Measurements from ENCODE around the gene PIGL.

Gene PIGL

DNA sequence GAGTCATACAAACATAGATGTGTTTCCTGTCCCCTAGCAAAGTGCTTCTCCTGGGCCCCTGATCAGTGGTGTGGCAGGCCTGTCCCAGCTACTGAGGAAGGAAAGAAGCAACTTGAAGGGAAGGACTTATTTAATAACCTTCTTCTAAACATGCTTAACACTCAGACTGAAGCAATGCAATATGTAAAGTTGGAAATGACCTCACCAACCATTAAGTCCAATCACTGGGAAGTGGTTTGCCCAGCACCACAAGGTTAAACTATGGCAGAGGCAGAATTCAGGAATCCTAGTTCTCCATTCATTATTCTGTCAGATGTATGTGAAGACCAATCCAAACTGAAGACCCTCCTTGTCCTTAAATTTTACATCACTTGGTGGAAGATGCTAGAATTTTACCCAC lies 97.2 kb downstream of the PIGL start:
- H3K36me3 ChIP-seq: peaks cover 13 to 46% (median 26%) of the 10 kb centered on the region in 11 experiments; a peak in 20 of 22 replicates
- peaks cover 0 to 30% (median 17%) of the 10 kb centered on the region in 10 experiments; a peak in 16 of 20 replicates for H3K4me1 ChIP-seq
- no peak overlapping the region for H3K27ac ChIP-seq
- peaks cover 9 to 26% (median 16%) of the 10 kb centered on the region in 11 experiments; a peak in 21 of 22 replicates for H3K9me3 ChIP-seq (replicated peaks in 1 of 11)
- H4K20me1 ChIP-seq: peaks cover 0 to 16% (median 0%) of the 10 kb centered on the region in 11 experiments; a peak in 9 of 22 replicates
- H3K4me2 ChIP-seq: peak overlapping the region in 6 of 11 experiments; percentile 54 to 77 (median 67); a peak in 12 of 22 replicates
- H3K27me3 ChIP-seq: peaks cover 0 to 18% (median 12%) of the 10 kb centered on the region in 11 experiments; a peak in 12 of 22 replicates
- no peak for TF ChIP-seq Cebpa-rat (IDR thresholded peaks at IDR 0.05)
- H3K4me3 ChIP-seq: no peak overlapping the region
- H3K9ac ChIP-seq: no peak overlapping the region

DNA sequence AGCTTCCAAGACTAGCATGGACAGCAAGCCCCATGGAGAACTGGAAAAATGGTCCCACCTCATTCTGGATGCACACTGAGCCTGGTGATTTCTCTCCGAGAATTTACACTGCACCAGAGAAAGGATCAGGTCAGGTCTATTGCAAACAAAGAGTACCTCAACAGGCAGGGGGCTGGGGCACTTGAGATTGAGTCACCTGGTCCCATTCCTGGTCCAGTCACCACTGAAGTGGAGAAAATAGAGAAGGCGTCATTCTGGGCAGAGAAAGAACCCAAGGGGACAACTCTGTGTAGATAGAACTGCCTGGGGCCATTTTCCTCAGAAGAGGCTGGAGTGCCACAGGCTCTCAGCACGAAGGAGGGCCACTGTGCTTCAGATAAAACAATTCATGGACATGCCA lies 97.8 kb downstream of the PIGL start:
- peaks cover 9 to 26% (median 17%) of the 10 kb centered on the region in 11 experiments; a peak in 21 of 22 replicates for H3K9me3 ChIP-seq (replicated peaks in 1 of 11)
- peaks cover 0 to 30% (median 17%) of the 10 kb centered on the region in 10 experiments; a peak in 16 of 20 replicates for H3K4me1 ChIP-seq
- TF ChIP-seq Cebpa-rat (IDR thresholded peaks at IDR 0.05): no peak
- H3K4me3 ChIP-seq: no peak overlapping the region
- H3K36me3 ChIP-seq: peaks cover 14 to 45% (median 27%) of the 10 kb centered on the region in 11 experiments; a peak in 20 of 22 replicates
- H4K20me1 ChIP-seq: peaks cover 0 to 16% (median 0%) of the 10 kb centered on the region in 11 experiments; a peak in 9 of 22 replicates
- H3K9ac ChIP-seq: no peak overlapping the region
- peaks cover 0 to 18% (median 12%) of the 10 kb centered on the region in 11 experiments; a peak in 12 of 22 replicates for H3K27me3 ChIP-seq
- no peak overlapping the region for H3K27ac ChIP-seq
- peak overlapping the region in 5 of 11 experiments; percentile 1 to 77 (median 64); a peak in 6 of 22 replicates for H3K4me2 ChIP-seq

DNA sequence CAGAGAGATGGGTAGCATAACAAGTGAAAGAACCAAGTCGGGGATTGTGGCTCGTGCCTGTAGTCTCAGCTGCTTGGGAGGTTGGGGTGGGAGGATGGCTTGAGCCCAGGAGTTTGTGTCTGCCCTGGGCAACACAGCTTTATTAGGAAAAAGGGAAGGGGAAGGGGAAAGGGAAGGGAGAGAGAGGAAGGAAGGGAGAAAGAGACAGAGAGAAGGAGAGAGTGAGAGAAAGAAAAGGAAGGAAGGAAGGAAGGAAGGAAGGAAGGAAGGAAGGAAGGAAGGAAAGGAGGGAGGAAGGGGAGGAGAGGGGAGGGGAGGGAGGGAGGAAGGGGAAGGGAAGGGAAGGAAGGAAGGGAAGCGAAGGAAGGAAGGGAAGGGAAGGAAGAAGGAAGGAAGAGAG lies 103.0 kb downstream of the PIGL start:
- no peak for TF ChIP-seq Cebpa-rat (IDR thresholded peaks at IDR 0.05)
- Histone ChIP-seq H3K9ac (no peak overlapping the region), H3K36me3 (peaks cover 6 to 80% (median 35%) of the 10 kb centered on the region in 11 experiments; a peak in 19 of 22 replicates), H4K20me1 (no peaks in the 10 kb centered on the region; a peak in 2 of 22 replicates), H3K27ac (no peak overlapping the region), H3K4me2 (no peak overlapping the region), H3K9me3 (replicated peaks in 1 of 11) (peaks cover 0 to 6% (median 0%) of the 10 kb centered on the region in 11 experiments; a peak in 3 of 22 replicates), H3K27me3 (peaks cover 0 to 11% (median 3%) of the 10 kb centered on the region in 11 experiments; a peak in 7 of 22 replicates), H3K4me3 (no peak overlapping the region), H3K4me1 (peaks cover 0 to 19% (median 0%) of the 10 kb centered on the region in 10 experiments; a peak in 5 of 20 replicates)

DNA sequence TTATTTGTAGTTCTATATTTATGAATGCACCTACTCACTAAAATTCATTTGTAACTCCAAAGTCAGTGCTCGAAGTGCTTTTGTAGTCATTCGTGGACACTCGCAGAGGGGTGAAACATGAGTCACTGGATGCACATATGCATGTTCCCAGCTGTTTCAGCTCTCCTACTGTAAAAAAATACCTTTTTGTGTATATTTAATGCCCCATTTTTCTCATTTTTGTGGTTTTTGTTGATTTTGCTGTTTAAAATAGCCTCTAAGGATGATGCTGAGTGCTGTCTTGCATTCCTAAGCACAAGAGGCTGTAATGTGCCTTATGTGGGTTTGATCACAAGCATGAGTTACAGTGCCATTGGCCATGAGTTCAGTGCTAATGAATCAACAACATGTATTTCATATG lies 105.6 kb downstream of the PIGL start:
- Histone ChIP-seq H3K27ac (no peak overlapping the region), H3K4me3 (no peak overlapping the region), H3K4me2 (no peak overlapping the region), H4K20me1 (no peaks in the 10 kb centered on the region), H3K4me1 (peaks cover 0 to 16% (median 0%) of the 10 kb centered on the region in 10 experiments; a peak in 4 of 20 replicates), H3K27me3 (no peaks in the 10 kb centered on the region), H3K9me3 (replicated peaks in 1 of 11) (peaks cover 0 to 6% (median 0%) of the 10 kb centered on the region in 11 experiments; a peak in 2 of 22 replicates), H3K36me3 (peaks cover 20 to 90% (median 41%) of the 10 kb centered on the region in 11 experiments), H3K9ac (no peak overlapping the region)
- no peak for TF ChIP-seq Cebpa-rat (IDR thresholded peaks at IDR 0.05)

DNA sequence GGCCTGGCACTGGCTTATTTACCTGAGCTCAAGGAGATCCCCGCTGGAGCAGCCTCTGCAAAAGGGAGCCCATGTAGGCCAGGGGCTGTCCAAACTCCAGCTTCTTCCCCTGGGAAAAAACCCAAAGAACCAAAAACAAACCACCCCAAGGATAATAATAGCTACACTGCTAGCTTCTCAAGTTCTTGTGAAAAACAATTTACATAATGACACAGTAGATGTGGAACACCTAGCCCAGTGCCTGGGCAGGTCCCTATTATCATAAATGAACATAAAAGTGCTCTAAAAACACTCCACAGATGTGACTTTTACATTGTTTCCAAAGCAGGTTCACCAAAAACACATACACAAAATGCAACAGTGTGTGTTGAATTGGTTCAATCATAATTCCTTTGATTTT lies 109.0 kb downstream of the PIGL start:
- no peak overlapping the region for H3K4me3 ChIP-seq
- H3K9me3 ChIP-seq (replicated peaks in 1 of 11): peaks cover 0 to 2% (median 0%) of the 10 kb centered on the region in 11 experiments; a peak in 1 of 22 replicates
- H3K4me2 ChIP-seq: no peak overlapping the region
- H3K27ac ChIP-seq: no peak overlapping the region
- H3K27me3 ChIP-seq: no peaks in the 10 kb centered on the region
- peaks cover 15 to 65% (median 32%) of the 10 kb centered on the region in 11 experiments for H3K36me3 ChIP-seq
- H3K4me1 ChIP-seq: peaks cover 0 to 26% (median 0%) of the 10 kb centered on the region in 10 experiments; a peak in 7 of 20 replicates
- no peaks in the 10 kb centered on the region for H4K20me1 ChIP-seq
- no peak overlapping the region for H3K9ac ChIP-seq
- no peak for TF ChIP-seq Cebpa-rat (IDR thresholded peaks at IDR 0.05)

DNA sequence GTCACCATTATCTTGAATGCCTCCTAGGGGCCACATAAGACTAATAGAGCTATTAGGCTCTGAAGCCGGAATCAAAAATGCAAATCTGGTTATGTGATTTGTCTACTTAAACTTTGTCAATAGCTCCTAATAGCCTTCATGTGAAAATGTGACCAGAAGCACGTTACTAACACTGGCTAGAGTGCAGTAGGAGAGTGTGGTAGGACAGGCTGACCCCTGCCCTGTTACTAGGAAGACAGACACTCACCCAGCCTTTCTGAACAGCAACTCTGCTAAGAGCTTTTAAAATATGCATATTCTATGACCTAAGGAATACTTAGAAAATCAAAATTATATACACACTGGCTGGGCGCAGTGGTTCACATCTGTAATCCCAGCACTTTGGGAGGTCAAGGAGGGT lies 110.0 kb downstream of the PIGL start:
- Histone ChIP-seq H3K4me2 (no peak overlapping the region), H3K9ac (no peak overlapping the region), H3K27ac (no peak overlapping the region), H3K9me3 (replicated peaks in 1 of 11) (no peaks in the 10 kb centered on the region), H3K27me3 (no peaks in the 10 kb centered on the region), H3K4me3 (no peak overlapping the region), H3K36me3 (peaks cover 15 to 54% (median 29%) of the 10 kb centered on the region in 11 experiments), H3K4me1 (peaks cover 0 to 18% (median 0%) of the 10 kb centered on the region in 10 experiments; a peak in 7 of 20 replicates), H4K20me1 (no peaks in the 10 kb centered on the region)
- no peak for TF ChIP-seq Cebpa-rat (IDR thresholded peaks at IDR 0.05)

DNA sequence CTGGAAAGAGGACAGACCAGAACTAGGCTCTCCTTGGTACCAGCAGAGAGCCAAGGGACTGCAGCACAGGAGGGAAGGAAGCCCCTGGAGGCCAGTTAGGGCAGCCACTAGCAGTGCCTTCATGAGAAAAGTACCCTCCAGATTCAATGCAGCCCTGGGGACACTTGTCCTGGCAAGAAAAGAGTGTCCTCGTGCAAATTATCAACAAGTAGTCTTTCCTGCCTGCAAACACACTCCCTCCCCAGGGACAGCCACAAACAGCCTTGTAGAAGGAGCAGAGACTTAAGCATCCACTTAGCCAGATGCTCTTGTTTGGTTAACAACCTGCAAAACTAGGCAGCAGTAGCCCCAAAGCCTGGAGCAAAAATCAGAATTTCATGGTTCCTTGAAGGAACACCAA lies 112.0 kb downstream of the PIGL start:
- no peak for TF ChIP-seq Cebpa-rat (IDR thresholded peaks at IDR 0.05)
- H3K9me3 ChIP-seq (replicated peaks in 1 of 11): no peaks in the 10 kb centered on the region
- no peaks in the 10 kb centered on the region for H3K27me3 ChIP-seq
- H4K20me1 ChIP-seq: no peaks in the 10 kb centered on the region
- H3K36me3 ChIP-seq: peaks cover 15 to 34% (median 27%) of the 10 kb centered on the region in 11 experiments
- H3K27ac ChIP-seq: no peak overlapping the region
- peaks cover 0 to 16% (median 0%) of the 10 kb centered on the region in 10 experiments; a peak in 7 of 20 replicates for H3K4me1 ChIP-seq
- peak overlapping the region in 1 of 11 experiments; percentile 18; a peak in 1 of 22 replicates for H3K9ac ChIP-seq
- no peak overlapping the region for H3K4me3 ChIP-seq
- H3K4me2 ChIP-seq: peak overlapping the region in 3 of 11 experiments; percentile 19 to 38 (median 25); a peak in 4 of 22 replicates

DNA sequence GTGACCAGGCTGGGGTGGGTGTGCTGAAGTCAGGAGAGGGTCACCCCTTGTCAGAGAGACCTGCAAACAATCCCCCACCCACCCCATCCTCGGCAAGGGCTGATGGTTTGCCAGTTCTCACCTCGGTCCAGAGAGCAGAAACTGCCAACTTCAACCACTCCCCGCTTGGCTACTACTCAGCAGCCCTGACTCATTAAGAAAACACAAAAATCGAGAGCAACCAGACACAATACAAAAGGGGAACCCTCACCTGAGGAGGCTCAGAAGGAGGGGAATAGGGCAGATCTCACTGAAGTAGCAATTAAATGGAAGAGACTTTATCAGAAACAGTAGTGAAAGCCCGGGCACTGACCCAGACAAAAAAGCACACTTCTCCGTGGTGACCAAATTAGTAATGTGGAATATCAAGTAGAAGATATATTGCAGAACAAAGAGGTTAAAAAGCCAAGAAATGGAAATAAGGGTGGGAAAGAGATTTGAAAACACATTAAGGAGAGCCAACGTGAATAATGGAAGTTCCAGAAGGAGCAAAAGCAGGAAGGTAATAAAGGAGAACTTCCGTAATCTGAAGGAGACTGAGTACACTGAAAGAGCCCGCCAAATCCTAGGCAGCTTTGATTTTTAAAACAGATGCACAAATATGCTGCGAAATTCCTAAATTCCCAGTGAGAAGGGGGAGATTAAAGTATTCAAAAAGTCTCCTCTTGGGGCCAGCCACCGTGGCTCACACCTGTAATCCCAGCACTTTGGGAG lies 112.7 kb downstream of the PIGL start:
- H3K9me3 ChIP-seq (replicated peaks in 1 of 11): no peaks in the 10 kb centered on the region
- H3K27me3 ChIP-seq: no peaks in the 10 kb centered on the region
- H4K20me1 ChIP-seq: no peaks in the 10 kb centered on the region
- no peak for TF ChIP-seq Cebpa-rat (IDR thresholded peaks at IDR 0.05)
- peaks cover 15 to 28% (median 22%) of the 10 kb centered on the region in 11 experiments for H3K36me3 ChIP-seq
- H3K27ac ChIP-seq: no peak overlapping the region
- H3K9ac ChIP-seq: no peak overlapping the region
- H3K4me1 ChIP-seq: peaks cover 0 to 16% (median 0%) of the 10 kb centered on the region in 10 experiments; a peak in 7 of 20 replicates
- H3K4me2 ChIP-seq: peak overlapping the region in 1 of 11 experiments; percentile 19; a peak in 2 of 22 replicates
- no peak overlapping the region for H3K4me3 ChIP-seq

DNA sequence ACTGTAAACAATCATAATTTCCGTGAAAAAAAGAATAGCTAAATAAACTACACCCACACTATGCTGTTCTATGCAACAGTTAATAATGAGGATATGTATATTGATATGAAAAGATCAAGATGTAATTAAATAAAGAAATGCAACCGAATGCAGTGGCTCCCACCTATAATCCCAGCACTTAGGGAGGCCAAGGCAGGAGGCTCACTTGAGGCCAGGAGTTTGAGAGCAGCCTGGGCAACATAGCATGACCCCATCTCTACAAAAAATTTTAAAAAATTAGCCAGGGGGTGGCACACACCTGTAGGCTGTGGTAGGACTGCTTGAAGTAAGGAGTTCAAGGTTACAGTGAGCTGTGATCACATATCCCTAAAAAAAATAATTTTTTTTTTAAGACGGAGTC lies 121.4 kb downstream of the PIGL start:
- no peaks in the 10 kb centered on the region for H4K20me1 ChIP-seq

More for the DNA sequence above, 121.4 kb downstream of the PIGL start:
- Histone ChIP-seq H3K4me3 (no peak overlapping the region), H3K36me3 (peaks cover 0 to 13% (median 10%) of the 10 kb centered on the region in 11 experiments; a peak in 11 of 22 replicates), H3K27ac (no peak overlapping the region), H3K9me3 (replicated peaks in 1 of 11) (no peaks in the 10 kb centered on the region), H3K27me3 (no peaks in the 10 kb centered on the region), H3K4me2 (no peak overlapping the region), H3K9ac (no peak overlapping the region), H3K4me1 (no peaks in the 10 kb centered on the region)
- no peak for TF ChIP-seq Cebpa-rat (IDR thresholded peaks at IDR 0.05)
